Iris pigment epithelial cell (primary cell): ENCODE data around the gene EFS.

ENCODE experiments used
- DNase-seq: peaks from one replicate; pipeline ENCODE4 v3.0.0-alpha.2; 2011; ENCODE audit warnings: low read depth

EFS gene

GRCh38 chr14:23358042-23358441 is 6.9 kb downstream of the EFS start:
- no peak for DNase-seq

GRCh38 chr14:23357261-23357660 is 7.7 kb downstream of the EFS start:
- DNase-seq: no peak

GRCh38 chr14:23356662-23357061 is 8.3 kb downstream of the EFS start:
- DNase-seq: no peak

GRCh38 chr14:23355871-23356435 is 9.0 kb downstream of the EFS start:
- DNase-seq: no peak

- no peak for DNase-seq
These were observed 10.0 kb downstream of the EFS start for GRCh38 chr14:23354990-23355389.

- no peak for DNase-seq
These were observed 11.6 kb downstream of the EFS start for GRCh38 chr14:23353433-23353780.

- peak; percentile 91 for DNase-seq
These were observed 12.2 kb downstream of the EFS start, which contains the start of gene SLC22A17 for GRCh38 chr14:23352506-23353432. Gene SLC22A17, minus strand, starts transcription at chr14:23352887.

GRCh38 chr14:23351681-23352505 is 13.1 kb downstream of the EFS start:
- DNase-seq: no peak

- no peak for DNase-seq
These were observed 15.7 kb downstream of the EFS start for GRCh38 chr14:23349156-23349845.

GRCh38 chr14:23348297-23348655 is 16.7 kb downstream of the EFS start:
- DNase-seq: no peak

- DNase-seq: no peak
These were observed 17.3 kb downstream of the EFS start for GRCh38 chr14:23347406-23348296.

- DNase-seq: no peak
These were observed 18.1 kb downstream of the EFS start for GRCh38 chr14:23346693-23347405.

GRCh38 chr14:23345987-23346692 is 18.8 kb downstream of the EFS start:
- no peak for DNase-seq

GRCh38 chr14:23344481-23344880 is 20.5 kb downstream of the EFS start:
- no peak for DNase-seq

GRCh38 chr14:23339506-23340268 is 25.3 kb downstream of the EFS start:
- DNase-seq: no peak

- DNase-seq: no peak
These were observed 29.3 kb downstream of the EFS start for GRCh38 chr14:23335623-23336022.

- DNase-seq: peak; percentile 78
These were observed 36.8 kb downstream of the EFS start for GRCh38 chr14:23327947-23328744.
